H1 (cell line): ENCODE results near the gene FGGY.

Experiments used
- GTF2F1 ChIP-seq: IDR thresholded peaks from 2 replicates; pipeline ENCODE4 v1.6.1; 2012; ENCODE audit warnings: low read depth, low read length, improper control_type of control experiment, borderline replicate concordance
- JUND ChIP-seq: IDR thresholded peaks from 2 replicates; pipeline ENCODE4 v1.6.1; 2011; ENCODE audit warnings: mild to moderate bottlenecking, improper control_type of control experiment, low read length
- KDM4A ChIP-seq: IDR thresholded peaks from one replicate; pipeline ENCODE4 v1.7.1; 2012; ENCODE audit warnings: low read depth, mild to moderate bottlenecking, moderate library complexity, low read length, inconsistent platforms; ENCODE audit not compliant: severe bottlenecking
- SIN3A ChIP-seq, 2 experiments: IDR thresholded peaks in 1 of 2; conservative IDR thresholded peaks in 1 of 2; 2 replicates each; pipeline ENCODE4 v1.6.1; 2011 to 2012; ENCODE audit warnings: low read length in 2 of 2, improper control_type of control experiment in 1 of 2, low read depth in 1 of 2, mild to moderate bottlenecking in 1 of 2
- TF ChIP-seq, protein P1 (sequence below), 3 experiments: IDR thresholded peaks; 1 replicate in 2 of 3; 2 replicates in 1 of 3; pipeline versions ENCODE4 v1.5.1 to v1.6.1; 2011; ENCODE audit warnings: low read length in 3 of 3, mild to moderate bottlenecking in 3 of 3, inconsistent platforms in 2 of 3, low read depth in 1 of 3, moderate library complexity in 1 of 3; ENCODE audit not compliant: insufficient read depth in 1 of 3; ENCODE audit errors: control extremely low read depth in 1 of 3

DNA sequence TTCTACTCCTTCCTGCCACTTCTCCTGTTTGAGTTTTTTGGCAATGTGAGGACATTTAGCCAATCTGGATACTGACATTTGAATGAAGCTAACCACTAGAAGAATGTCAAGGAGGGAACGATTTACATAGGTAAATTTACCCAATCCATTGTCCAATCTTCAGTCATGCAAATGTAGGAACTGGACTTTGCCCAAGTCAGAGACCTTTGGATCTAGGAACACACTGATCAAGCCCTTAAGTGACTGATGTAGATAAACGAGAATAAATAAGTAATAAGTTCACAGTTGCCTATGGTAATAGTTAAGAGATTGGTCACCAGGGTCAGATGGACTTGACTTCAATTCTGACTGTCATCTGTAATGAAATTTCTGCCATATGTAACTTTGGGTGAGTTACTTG is 177.6 kb downstream of the FGGY start:
- TF ChIP-seq KDM4A: no peak
- no peak for TF ChIP-seq SIN3A (conservative IDR thresholded peaks at IDR 0.05 in 1 of 2, IDR thresholded peaks at IDR 0.05 in 1 of 2; ENCODE audit: low read depth in 1 of 2, low read length in 2 of 2)
- no peak for TF ChIP-seq JUND
- TF ChIP-seq, protein P1, sequence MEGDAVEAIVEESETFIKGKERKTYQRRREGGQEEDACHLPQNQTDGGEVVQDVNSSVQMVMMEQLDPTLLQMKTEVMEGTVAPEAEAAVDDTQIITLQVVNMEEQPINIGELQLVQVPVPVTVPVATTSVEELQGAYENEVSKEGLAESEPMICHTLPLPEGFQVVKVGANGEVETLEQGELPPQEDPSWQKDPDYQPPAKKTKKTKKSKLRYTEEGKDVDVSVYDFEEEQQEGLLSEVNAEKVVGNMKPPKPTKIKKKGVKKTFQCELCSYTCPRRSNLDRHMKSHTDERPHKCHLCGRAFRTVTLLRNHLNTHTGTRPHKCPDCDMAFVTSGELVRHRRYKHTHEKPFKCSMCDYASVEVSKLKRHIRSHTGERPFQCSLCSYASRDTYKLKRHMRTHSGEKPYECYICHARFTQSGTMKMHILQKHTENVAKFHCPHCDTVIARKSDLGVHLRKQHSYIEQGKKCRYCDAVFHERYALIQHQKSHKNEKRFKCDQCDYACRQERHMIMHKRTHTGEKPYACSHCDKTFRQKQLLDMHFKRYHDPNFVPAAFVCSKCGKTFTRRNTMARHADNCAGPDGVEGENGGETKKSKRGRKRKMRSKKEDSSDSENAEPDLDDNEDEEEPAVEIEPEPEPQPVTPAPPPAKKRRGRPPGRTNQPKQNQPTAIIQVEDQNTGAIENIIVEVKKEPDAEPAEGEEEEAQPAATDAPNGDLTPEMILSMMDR (IDR thresholded peaks at IDR 0.05; ENCODE audit: control extremely low read depth in 1 of 3, insufficient read depth in 1 of 3, low read depth in 1 of 3, low read length in 3 of 3): no peak
- TF ChIP-seq GTF2F1: no peak
